Measurements from ENCODE around the gene HOXD8. TPM values are rescaled to one million over a fixed set of nuclear protein-coding genes. Genes with fewer than 3 reads are reported as not detected.
A peak's percentile ranks its signal among the peaks of the same experiment; 100 is the strongest.

Gene HOXD8
- total RNA-seq, 2 experiments from 2014 or later, result not detected

- H3K27ac Mint-ChIP-seq, result no peak overlapping the region
- peaks cover 1% of the 10 kb centered on the region for H3K36me3 Mint-ChIP-seq
- peaks cover 15% of the 10 kb centered on the region for H3K4me1 Mint-ChIP-seq
- DNase-seq, result no peak
- H3K27me3 Mint-ChIP-seq, result peaks cover 95% of the 10 kb centered on the region
- peaks cover 5% of the 10 kb centered on the region for H3K9me3 Mint-ChIP-seq
- H3K4me3 Mint-ChIP-seq, result no peak overlapping the region
Observed at GRCh38 chr2:176169181-176169580, 39.7 kb downstream of the HOXD8 start.

GRCh38 chr2:176169711-176170110 lies 40.2 kb downstream of the HOXD8 start:
- no peak overlapping the region for H3K4me3 Mint-ChIP-seq
- no peak for DNase-seq
- peaks cover 95% of the 10 kb centered on the region for H3K27me3 Mint-ChIP-seq
- H3K4me1 Mint-ChIP-seq, result peaks cover 14% of the 10 kb centered on the region
- peaks cover 3% of the 10 kb centered on the region for H3K9me3 Mint-ChIP-seq
- H3K36me3 Mint-ChIP-seq, result peaks cover 1% of the 10 kb centered on the region
- no peak overlapping the region for H3K27ac Mint-ChIP-seq

GRCh38 chr2:176170602-176171305 lies 41.2 kb downstream of the HOXD8 start:
- Mint-ChIP-seq H3K36me3 (peaks cover 1% of the 10 kb centered on the region), H3K9me3 (peaks cover 3% of the 10 kb centered on the region), H3K27me3 (peaks cover 95% of the 10 kb centered on the region), H3K4me3 (no peak overlapping the region), H3K27ac (no peak overlapping the region), H3K4me1 (peaks cover 18% of the 10 kb centered on the region)
- no peak for DNase-seq

GRCh38 chr2:176171351-176172006 lies 42.0 kb downstream of the HOXD8 start:
- no peak overlapping the region for H3K4me3 Mint-ChIP-seq
- H3K36me3 Mint-ChIP-seq, result peaks cover 1% of the 10 kb centered on the region
- H3K4me1 Mint-ChIP-seq, result peaks cover 21% of the 10 kb centered on the region
- H3K9me3 Mint-ChIP-seq, result peaks cover 3% of the 10 kb centered on the region
- DNase-seq, result no peak
- H3K27me3 Mint-ChIP-seq, result peaks cover 97% of the 10 kb centered on the region
- no peak overlapping the region for H3K27ac Mint-ChIP-seq

GRCh38 chr2:176172007-176172894 lies 42.7 kb downstream of the HOXD8 start:
- H3K9me3 Mint-ChIP-seq, result peaks cover 3% of the 10 kb centered on the region
- peaks cover 97% of the 10 kb centered on the region for H3K27me3 Mint-ChIP-seq
- peaks cover 24% of the 10 kb centered on the region for H3K4me1 Mint-ChIP-seq
- peaks cover 1% of the 10 kb centered on the region for H3K36me3 Mint-ChIP-seq
- H3K27ac Mint-ChIP-seq, result no peak overlapping the region
- no peak for DNase-seq
- H3K4me3 Mint-ChIP-seq, result no peak overlapping the region

GRCh38 chr2:176172895-176173566 lies 43.5 kb downstream of the HOXD8 start:
- H3K4me3 Mint-ChIP-seq, result no peak overlapping the region
- H3K9me3 Mint-ChIP-seq, result peaks cover 3% of the 10 kb centered on the region
- no peak overlapping the region for H3K27ac Mint-ChIP-seq
- peaks cover 97% of the 10 kb centered on the region for H3K27me3 Mint-ChIP-seq
- no peak for DNase-seq
- peaks cover 27% of the 10 kb centered on the region for H3K4me1 Mint-ChIP-seq
- peaks cover 1% of the 10 kb centered on the region for H3K36me3 Mint-ChIP-seq

- DNase-seq, result no peak
- Mint-ChIP-seq H3K36me3 (peaks cover 1% of the 10 kb centered on the region), H3K9me3 (peaks cover 3% of the 10 kb centered on the region), H3K4me3 (no peak overlapping the region), H3K4me1 (peaks cover 30% of the 10 kb centered on the region), H3K27me3 (peaks cover 98% of the 10 kb centered on the region), H3K27ac (no peak overlapping the region)
Observed at GRCh38 chr2:176173567-176174381, 44.3 kb downstream of the HOXD8 start.

GRCh38 chr2:176174382-176174823 lies 44.9 kb downstream of the HOXD8 start:
- Mint-ChIP-seq H3K27ac (no peak overlapping the region), H3K9me3 (peaks cover 3% of the 10 kb centered on the region), H3K27me3 (peaks cover 99% of the 10 kb centered on the region), H3K4me3 (no peak overlapping the region), H3K4me1 (peaks cover 30% of the 10 kb centered on the region), H3K36me3 (peaks cover 1% of the 10 kb centered on the region)
- DNase-seq, result no peak

- H3K4me1 Mint-ChIP-seq, result peaks cover 30% of the 10 kb centered on the region
- H3K4me3 Mint-ChIP-seq, result peak overlapping the region; percentile 8
- no peak overlapping the region for H3K27ac Mint-ChIP-seq
- peaks cover 3% of the 10 kb centered on the region for H3K9me3 Mint-ChIP-seq
- H3K27me3 Mint-ChIP-seq, result peaks cover 99% of the 10 kb centered on the region
- peaks cover 1% of the 10 kb centered on the region for H3K36me3 Mint-ChIP-seq
- no peak for DNase-seq
Observed at GRCh38 chr2:176174824-176175708, 45.6 kb downstream of the HOXD8 start.

- Mint-ChIP-seq H3K27me3 (peaks cover 100% of the 10 kb centered on the region), H3K4me1 (peaks cover 30% of the 10 kb centered on the region), H3K4me3 (no peak overlapping the region), H3K36me3 (peaks cover 1% of the 10 kb centered on the region), H3K9me3 (peaks cover 3% of the 10 kb centered on the region), H3K27ac (no peak overlapping the region)
- no peak for DNase-seq
Observed at GRCh38 chr2:176175709-176176607, 46.5 kb downstream of the HOXD8 start.

GRCh38 chr2:176177580-176178037 lies 48.1 kb downstream of the HOXD8 start:
- Mint-ChIP-seq H3K4me3 (peak overlapping the region; percentile 8), H3K4me1 (peaks cover 25% of the 10 kb centered on the region), H3K27ac (no peak overlapping the region), H3K9me3 (peaks cover 3% of the 10 kb centered on the region), H3K27me3 (peaks cover 97% of the 10 kb centered on the region), H3K36me3 (peaks cover 1% of the 10 kb centered on the region)
- DNase-seq, result no peak

GRCh38 chr2:176178038-176178756 lies 48.7 kb downstream of the HOXD8 start:
- H3K27ac Mint-ChIP-seq, result no peak overlapping the region
- H3K4me3 Mint-ChIP-seq, result no peak overlapping the region
- no peaks in the 10 kb centered on the region for H3K9me3 Mint-ChIP-seq
- peaks cover 96% of the 10 kb centered on the region for H3K27me3 Mint-ChIP-seq
- no peaks in the 10 kb centered on the region for H3K36me3 Mint-ChIP-seq
- DNase-seq, result no peak
- peaks cover 22% of the 10 kb centered on the region for H3K4me1 Mint-ChIP-seq

All from activated naive CD8-positive, alpha-beta T cell treated with anti-CD3 and anti-CD28 coated beads for 36 hours (primary cell).